HG03439 (cell line): ENCODE measurements around the gene FAM221B.

Experiments used
- ATAC-seq: cut with Tn5 transposase; IDR thresholded peaks from one replicate; pipeline ENCODE4 v1.9.1; 2021; ENCODE audit warnings: mild to moderate bottlenecking, moderate library complexity; ENCODE audit not compliant: unreplicated experiment

The FAM221B gene

GRCh38 chr9:35828716-35829083 lies at the start of gene FAM221B:
FAM221B (minus strand) TSS chr9:35828732; CDS start chr9:35826161, 2,571 bp downstream.
- ATAC-seq: no peak

DNA sequence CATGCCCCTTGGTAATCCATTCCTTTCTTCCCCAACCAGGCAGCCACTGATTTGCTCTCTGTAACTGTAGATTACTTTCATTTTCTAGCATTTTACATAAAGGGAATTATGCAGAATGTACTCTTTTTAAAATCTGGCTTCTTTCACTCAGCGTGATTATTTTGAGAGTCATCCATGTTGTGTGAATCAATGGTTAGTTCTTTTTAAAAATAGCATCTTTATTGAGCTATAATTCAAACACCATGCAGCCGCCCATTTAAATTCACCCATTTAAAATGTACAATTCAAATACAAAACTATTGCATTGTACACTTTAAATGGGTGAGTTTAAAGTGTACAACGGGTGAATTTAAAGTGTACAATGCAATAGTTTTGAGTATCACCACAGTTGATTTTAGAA lies 44.0 kb upstream of the FAM221B start:
- no peak for ATAC-seq

GRCh38 chr9:35871545-35871944 lies 43.0 kb upstream of the FAM221B start:
- no peak for ATAC-seq

DNA sequence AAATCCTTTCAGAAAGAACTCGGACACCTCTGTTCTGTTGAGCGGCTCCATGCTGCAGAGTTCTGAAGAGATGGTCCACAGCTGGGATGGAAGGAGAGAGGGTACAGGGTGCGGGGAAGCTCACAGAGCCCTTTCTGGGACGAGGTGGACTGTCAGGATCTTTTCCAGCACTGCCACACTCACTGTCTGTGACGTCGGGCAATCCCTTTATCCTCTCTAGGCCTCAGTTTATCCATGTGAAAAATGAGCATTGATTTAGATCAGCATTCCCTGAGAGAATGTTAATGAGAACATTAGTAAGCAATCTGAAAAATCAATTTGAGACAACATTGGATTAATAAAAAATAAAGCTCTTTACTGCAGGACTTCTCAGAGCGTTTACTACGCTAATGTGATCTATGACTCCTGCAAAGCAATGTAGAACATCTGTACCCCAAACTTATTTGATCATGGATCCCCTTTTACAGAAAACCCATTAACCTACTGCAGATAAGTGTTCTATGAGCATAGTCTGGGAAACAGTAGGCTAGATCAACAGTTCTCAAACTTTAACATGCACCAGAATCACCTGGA lies 41.9 kb upstream of the FAM221B start, which contains the start of gene OR13J1:
TSS of gene OR13J1 (minus strand) at position 51 of the 573 bp plus-strand sequence. CDS start at position 51, 0 bp downstream.
- no peak for ATAC-seq

DNA sequence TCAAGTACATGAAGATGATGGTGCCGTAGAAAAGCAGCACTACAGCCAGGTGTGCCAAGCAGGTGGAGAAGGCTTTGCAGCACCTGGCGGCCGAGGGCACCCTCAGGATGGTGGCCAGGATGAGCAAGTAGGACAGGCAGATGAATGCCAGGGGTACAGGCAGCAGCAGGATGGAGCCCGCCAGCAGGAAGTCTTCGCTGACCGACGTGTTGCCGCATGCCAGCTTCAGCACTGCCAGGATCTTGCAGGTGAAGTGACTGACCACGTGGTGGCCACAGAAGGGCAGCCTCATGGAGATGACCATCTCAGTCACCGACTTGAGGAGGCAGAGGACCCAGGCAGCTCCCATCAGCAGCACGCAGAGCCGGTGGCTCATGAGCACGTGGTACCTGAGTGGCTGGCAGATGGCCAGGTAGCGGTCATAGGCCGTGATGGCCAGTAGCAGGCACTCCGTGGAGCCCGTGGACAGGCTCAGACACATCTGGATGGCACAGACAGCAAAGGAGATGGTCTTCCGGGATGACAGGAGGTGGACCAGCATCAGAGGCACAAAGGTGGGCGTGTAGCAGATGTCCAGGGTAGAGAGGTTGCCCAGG lies 41.2 kb upstream of the FAM221B start:
- no peak for ATAC-seq

DNA sequence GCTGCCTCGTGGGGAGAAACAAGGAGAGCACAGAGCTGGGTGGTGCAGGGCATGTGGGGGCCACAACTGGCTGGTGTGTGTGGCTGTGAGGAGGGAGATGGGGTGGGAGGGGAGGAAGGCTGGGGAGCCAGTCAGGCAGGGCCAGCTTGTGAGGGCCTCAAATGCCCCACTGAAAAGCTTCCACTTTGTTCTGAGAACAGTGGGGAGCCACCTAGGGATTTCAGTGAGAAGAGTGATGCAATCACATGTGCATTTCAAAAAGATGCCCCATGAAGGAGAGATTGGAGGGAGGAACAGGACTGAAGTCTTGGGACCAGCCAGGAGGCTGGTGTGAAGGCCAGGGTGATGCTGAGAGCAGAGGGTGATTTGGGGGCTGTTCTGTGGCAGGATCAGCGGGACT lies 40.4 kb upstream of the FAM221B start:
- ATAC-seq: no peak

- no peak for ATAC-seq
Observed at GRCh38 chr9:35867538-35867937, 39.0 kb upstream of the FAM221B start.

DNA sequence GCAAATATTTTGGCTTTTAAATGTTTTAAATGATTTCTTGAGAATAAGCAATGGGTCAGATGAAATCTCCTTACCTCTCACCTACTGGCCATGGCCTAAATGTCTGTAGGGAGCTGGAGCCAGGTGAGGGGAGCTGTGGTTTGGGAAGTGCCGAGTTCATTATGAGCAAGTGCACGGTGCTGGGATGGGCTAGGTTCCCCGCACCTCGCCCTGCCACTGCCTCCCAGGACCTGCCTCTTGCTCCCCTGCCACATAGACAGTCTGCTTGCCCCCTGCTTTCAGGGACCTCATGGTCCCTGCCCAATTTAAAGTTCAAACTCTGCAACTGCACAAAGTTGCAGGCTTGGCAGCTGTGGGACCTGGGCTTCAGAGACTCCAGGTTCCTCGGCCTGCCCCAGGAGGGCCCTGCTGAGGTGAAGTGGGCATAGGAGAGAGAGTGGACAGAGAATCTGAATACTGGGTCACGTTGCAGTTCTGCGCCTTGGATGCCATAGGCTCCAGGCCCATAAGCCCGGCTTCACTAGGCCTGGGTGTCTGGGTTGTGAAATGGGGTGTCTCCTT lies 36.2 kb upstream of the FAM221B start:
- no peak for ATAC-seq

DNA sequence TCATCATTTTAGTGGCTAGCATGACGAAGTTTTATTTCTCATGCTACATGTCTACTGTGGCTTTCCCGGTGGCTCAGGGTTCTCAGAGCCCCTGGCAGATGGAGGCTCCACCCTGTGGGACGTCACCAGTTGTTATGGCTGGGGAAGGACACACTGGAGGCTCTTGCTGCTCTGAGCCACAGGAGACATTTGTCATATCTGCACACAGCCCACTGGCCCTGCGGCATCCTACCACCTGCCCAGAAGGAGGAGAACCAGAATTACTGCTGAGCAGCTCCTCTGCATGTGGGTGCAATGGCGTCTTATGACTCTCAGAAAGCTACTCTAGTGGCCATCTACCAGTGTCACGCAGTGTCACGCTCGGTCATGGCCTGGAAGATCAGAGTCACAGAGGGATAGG lies 35.1 kb upstream of the FAM221B start:
- ATAC-seq: no peak

- no peak for ATAC-seq
Observed at GRCh38 chr9:35862328-35862727, 33.8 kb upstream of the FAM221B start.

DNA sequence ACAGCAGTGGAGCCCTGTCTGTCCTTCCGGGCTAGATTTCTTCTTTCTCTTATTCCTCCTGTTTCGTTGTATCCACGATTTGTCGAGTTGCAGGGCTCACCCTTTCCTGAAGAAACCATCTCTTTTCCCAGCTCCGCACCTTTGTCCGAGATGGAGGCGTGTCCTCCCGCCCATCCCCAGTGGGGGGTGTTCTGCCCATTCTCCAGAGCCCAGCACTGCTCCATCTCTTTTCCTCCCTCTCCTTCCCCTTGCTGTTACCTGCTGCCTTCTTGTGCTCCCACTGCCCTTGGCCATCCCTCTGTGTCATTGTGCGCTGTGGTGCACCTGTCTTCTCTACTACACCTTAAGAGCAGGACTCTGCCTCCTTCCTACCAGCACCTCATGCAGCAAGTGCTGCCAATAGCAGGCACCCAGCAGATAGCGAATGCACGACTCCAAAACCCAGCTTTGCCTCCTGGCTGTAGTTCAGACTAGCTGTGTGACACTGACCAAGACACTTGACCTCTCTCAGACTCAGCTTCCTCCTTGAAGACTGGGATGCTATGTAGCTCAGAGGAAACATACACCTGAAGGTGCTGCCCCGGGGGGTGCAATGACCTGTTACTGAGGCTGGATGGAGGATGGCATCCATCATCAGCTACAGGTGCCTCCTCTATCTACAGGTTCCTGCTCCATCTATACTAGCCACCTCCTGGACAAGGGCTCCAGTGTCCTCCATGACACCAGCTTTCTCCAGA lies 32.8 kb upstream of the FAM221B start:
- ATAC-seq: no peak

- no peak for ATAC-seq
Observed at GRCh38 chr9:35859990-35860339, 31.4 kb upstream of the FAM221B start.

DNA sequence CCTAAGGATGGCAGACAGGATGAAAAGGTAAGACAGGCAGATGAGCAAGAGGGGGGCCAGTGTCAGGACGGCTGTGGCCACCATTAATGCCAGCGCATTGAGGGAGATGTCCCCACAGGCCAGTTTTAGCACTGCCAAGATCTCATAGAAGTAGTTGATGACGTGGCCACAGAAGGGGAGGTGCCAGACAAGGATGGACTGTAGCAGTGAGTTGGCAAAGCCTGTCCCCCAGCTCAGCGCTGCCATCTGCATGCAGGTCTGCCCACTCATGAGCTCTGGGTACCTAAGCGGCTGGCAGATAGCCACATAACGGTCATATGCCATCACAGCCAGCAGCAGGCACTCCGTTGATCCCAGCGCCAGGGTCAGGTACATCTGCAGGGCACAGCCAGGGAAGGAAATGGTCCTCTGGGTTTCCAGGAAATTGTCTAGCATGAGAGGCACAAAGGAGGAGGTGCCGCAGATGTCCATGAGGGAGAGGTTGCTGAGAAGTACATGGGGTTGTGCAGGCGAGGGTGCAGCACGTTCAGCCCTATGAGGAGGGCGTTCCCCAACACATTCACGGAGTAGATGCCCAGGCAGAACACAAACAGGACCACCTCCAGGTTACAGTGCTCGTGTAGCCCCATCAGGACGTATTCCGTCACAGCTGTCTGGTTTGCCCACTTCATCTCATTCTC lies 30.9 kb upstream of the FAM221B start:
- no peak for ATAC-seq

DNA sequence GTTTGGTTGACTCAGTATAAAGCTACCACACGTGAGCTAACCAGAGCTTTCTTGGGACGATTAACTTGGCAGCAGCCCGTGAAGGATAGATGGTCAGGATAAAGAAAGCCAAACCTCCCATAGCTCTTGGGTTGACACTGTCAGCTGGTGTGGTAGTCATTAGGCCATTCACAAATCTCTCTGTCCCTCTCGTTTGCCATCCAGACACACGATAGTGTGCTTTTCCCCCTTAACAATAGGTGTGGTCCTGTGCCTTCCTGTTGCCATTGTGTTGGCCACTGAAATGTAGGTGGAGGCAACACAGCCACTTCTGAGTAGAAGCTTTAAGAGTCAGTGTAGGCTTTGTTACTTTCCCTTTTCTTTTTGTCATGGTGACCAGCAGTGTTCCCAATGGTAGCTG lies 29.9 kb upstream of the FAM221B start:
- ATAC-seq: no peak

GRCh38 chr9:35856882-35857281 lies 28.4 kb upstream of the FAM221B start:
- ATAC-seq: no peak

- no peak for ATAC-seq
Observed at GRCh38 chr9:35856206-35856605, 27.7 kb upstream of the FAM221B start.

DNA sequence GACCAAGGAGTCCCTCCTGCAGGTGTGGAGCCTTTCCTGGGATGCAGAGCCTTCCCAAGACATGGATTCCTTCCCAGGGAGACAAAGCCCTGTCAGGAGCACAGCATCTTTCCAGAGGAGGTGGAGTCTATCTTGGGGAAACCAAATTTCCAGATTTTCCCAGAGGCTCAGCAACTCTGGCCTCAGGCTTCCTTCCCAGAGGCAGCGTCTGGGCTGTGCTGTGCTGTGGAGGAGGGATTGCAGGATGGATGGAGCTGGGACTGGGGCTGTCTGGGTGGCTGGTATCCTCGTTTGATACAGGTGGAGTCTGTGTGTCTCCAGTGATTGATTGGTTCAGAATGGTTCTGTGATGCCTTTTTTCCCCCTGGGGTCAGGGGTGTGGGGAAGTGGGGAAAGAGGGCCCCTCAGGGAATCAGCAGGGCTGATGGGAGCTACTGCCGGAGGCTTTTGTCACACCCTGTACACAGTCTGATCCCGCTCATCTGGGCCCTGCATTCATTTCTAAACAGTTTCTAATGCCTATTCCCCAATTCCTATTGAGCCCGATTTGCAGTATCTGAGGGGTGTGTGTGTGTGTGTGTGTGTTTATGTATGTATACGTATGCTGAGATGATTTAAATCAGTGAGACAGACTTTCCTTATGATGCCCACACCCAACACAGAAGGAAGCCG lies 25.7 kb upstream of the FAM221B start:
- no peak for ATAC-seq

DNA sequence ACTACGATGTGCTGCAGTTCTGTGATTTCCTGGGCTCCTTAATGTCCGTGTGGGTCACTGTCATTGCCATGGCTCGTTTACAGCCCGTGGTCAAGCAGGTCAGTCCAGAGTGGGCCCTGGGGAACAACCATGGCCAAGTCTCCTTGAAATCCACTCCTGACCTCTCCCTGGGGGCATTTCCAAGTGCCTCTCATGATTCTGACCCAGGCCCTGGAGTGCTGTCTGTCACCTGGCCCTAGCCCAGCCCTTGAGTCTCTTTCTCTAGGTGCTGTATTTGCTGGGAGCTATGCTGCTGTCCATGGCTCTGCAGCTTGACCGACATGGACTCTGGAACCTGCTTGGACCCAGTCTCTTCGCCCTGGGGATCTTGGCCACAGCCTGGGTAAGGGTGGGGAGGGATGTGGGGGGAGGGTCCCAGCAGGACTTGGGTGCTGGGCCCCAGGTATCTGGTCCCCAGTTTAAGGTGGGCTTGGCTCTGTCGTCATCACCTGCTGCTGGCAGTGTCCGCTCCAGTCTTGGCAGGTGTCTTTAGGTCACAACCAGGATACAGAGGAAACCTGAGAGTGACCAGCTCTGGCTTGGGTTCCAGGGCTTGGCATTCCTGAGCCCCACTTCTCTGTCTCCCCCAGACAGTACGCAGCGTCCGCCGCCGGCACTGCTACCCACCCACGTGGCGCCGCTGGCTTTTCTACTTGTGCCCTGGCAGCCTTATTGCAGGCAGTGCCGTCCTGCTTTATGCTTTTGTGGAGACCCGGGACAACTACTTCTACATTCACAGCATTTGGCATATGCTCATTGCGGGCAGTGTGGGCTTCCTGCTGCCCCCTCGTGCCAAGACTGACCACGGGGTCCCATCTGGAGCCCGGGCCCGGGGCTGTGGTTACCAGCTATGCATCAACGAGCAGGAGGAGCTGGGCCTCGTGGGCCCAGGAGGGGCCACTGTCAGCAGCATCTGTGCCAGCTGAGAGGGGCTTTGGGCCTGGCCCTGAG lies 24.6 kb upstream of the FAM221B start:
- no peak for ATAC-seq

DNA sequence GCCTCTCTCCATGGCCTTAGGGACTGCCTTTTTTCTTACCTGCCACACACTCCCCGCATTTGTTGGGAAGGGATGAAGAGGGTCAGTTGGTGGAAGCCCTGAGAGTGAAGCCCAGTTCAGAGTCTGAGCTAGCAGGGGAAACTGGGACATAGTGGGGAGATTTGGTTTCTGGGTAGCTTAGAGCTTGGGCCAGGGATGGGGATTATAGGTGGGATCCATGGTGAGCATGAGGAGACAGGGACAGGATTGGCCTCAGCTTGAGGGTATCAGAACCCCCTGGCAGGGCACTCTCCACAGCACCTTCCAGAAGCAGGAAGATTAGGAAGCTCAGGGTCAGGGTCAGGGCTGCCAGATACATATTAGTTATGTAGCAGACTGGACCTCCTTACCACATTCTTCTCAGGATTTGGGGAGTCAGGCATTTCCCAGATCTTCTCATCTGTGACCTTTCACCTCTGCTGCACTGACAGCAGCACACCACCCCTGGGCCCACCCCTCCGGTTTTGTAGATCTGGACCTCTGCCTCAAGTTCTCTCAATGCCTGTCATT lies 23.8 kb upstream of the FAM221B start:
- ATAC-seq: no peak
